HEK293T (cell line): ENCODE results near the gene KLHDC4.

Source experiments
- ARNT ChIP-seq: fragments of 450-650 bp; IDR thresholded peaks from 2 replicates; pipeline ENCODE4 v1.6.1; 2017; ENCODE audit warnings: mild to moderate bottlenecking
- BHLHE40 ChIP-seq: fragments of 450-650 bp; IDR thresholded peaks from 2 replicates; pipeline ENCODE4 v1.6.1; 2016; ENCODE audit warnings: mild to moderate bottlenecking, moderate library complexity, borderline replicate concordance
- FOXK2 ChIP-seq: fragments of 450-650 bp; IDR thresholded peaks from 2 replicates; pipeline ENCODE4 v1.6.1; 2016; ENCODE audit warnings: mild to moderate bottlenecking
- FOXM1 ChIP-seq: fragments of 450-650 bp; IDR thresholded peaks from 2 replicates; pipeline ENCODE4 v1.6.1; 2017; ENCODE audit warnings: mild to moderate bottlenecking, borderline replicate concordance
- SP1 ChIP-seq: fragments of 450-650 bp; IDR thresholded peaks from 2 replicates; pipeline ENCODE4 v1.6.1; 2017
- TARDBP ChIP-seq: fragments of 450-650 bp; IDR thresholded peaks from 2 replicates; pipeline ENCODE4 v1.6.1; 2016
- ZNF384 ChIP-seq: fragments of 450-650 bp; IDR thresholded peaks from 2 replicates; pipeline ENCODE4 v1.6.1; 2016
- TF ChIP-seq, protein P1 (sequence below): fragments of 450-650 bp; IDR thresholded peaks from 2 replicates; pipeline ENCODE4 v1.6.1; 2016

DNA sequence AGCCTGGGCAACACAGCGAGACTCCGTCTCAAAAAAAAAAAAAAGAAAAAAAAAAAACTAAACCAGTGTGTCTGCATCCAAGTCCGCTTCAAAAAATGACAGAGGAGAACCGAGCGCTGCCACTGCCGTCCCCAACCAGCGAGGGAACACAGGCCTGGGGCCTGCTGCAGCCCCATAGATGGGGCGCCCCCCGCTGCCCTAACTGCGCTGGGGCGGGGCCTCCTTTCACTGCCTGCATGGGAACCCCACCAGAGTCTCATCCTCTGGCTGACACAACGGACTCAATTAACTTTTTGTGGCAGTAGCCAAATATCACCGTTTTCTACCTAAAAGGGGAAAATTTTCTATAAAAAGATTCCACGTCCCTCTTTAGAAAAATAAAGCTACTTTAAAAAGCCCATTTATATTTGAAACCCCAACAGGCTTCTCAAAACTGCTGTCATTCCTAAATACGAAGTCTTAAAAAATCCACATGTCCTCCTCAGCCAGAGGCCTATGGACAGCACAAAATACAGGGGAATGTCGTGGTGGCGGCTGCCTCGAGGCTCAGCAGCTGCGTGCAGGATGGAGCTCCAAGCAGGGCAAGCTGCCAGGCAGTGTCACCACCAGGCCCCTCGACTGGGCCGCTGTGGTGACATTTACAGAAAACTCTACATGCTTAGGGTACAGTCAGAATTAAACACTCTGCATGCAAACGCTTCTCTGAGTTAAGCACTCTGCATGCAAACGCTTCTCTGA is 30.3 kb downstream of the KLHDC4 start:
- TF ChIP-seq FOXM1 (no peak), BHLHE40 (no peak), SP1 (no peak), ZNF384 (no peak), ARNT (no peak), TARDBP (no peak), FOXK2 (no peak)
- TF ChIP-seq, protein P1, sequence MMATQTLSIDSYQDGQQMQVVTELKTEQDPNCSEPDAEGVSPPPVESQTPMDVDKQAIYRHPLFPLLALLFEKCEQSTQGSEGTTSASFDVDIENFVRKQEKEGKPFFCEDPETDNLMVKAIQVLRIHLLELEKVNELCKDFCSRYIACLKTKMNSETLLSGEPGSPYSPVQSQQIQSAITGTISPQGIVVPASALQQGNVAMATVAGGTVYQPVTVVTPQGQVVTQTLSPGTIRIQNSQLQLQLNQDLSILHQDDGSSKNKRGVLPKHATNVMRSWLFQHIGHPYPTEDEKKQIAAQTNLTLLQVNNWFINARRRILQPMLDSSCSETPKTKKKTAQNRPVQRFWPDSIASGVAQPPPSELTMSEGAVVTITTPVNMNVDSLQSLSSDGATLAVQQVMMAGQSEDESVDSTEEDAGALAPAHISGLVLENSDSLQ, result no peak
